ENCODE results near the gene FAS. TPM values are rescaled to one million over a fixed set of nuclear protein-coding genes. Genes with fewer than 3 reads are reported as not detected.

The FAS gene
- total and polyA plus RNA-seq, 9 of the 15 experiments (the other 6 are each of a cell fraction or from before 2014, with no cell fraction given), result 0.08 to 0.62 (median 0.37) TPM

- TF ChIP-seq MGA (IDR thresholded peaks at IDR 0.05), result no peak
- TF ChIP-seq THRA (IDR thresholded peaks at IDR 0.05), result no peak
- no peak for TF ChIP-seq SNAPC5 (CRISPR knock-in tag; IDR thresholded peaks at IDR 0.05)
- TF ChIP-seq ZNF830 (CRISPR knock-in tag; IDR thresholded peaks at IDR 0.05), result no peak
- no peak for TF ChIP-seq ZNF79 (CRISPR knock-in tag; IDR thresholded peaks at IDR 0.05; ENCODE audit: low read depth)
- TF ChIP-seq ZNF232 (CRISPR knock-in tag; IDR thresholded peaks at IDR 0.05), result no peak
- TF ChIP-seq GABPB1 (CRISPR knock-in tag; IDR thresholded peaks at IDR 0.05), result no peak
- TF ChIP-seq SETDB1 (IDR thresholded peaks at IDR 0.05; ENCODE audit: low read length), result no peak
These were observed 16.7 kb downstream of the FAS start (continued) for GRCh38 chr10:89007129-89007893.

Measured in K562 (cell line).